OCI-LY3 (cell line): Measurements from ENCODE around the gene FAR1.
"Not testable (repeated sequence)": the region's sequence is repeated elsewhere in the genome, so short reads cannot be mapped to it uniquely, and the experiment has no call there.

Experiments
- CTCF ChIP-seq: fragments of 200-600, 300-600 bp; sonication (generic); IDR thresholded peaks from 2 replicates; pipeline ENCODE4 v1.5.1; 2014; ENCODE audit warnings: antibody characterized with exemption, low read length, low read depth
- EZH2phosphoT487 ChIP-seq: fragments of 200-600 bp; shearing (Covaris generic); IDR thresholded peaks from 2 replicates; pipeline ENCODE4 v1.6.1; 2018; ENCODE audit warnings: antibody characterized with exemption, mixed run types, low read depth

- not testable (repeated sequence) for TF ChIP-seq CTCF, EZH2phosphoT487
Measured at GRCh38 chr11:13753316-13753715, 84.8 kb downstream of the FAR1 start.
